Activated T-helper 1 cell treated with Interleukin-2 at 50 U/mL for 16 hours (primary cell): ENCODE measurements around the gene PRDM11.
"Not testable (repeated sequence)": the region's sequence is repeated elsewhere in the genome, so short reads cannot be mapped to it uniquely, and the experiment has no call there.

Experiments
- DNase-seq: peaks from one replicate; pipeline ENCODE4 v3.0.0-alpha.2; 2020; ENCODE audit warnings: low read depth

Gene PRDM11

GRCh38 chr11:45146072-45147016 is at the start of gene PRDM11:
TSS of gene PRDM11 (plus strand) at chr11:45146639. CDS start at chr11:45181767, 35,128 bp downstream.
- DNase-seq, result no peak

- DNase-seq, result no peak
Observed at GRCh38 chr11:45097721-45098493, 48.5 kb upstream of the PRDM11 start.

- no peak for DNase-seq
Observed at GRCh38 chr11:45098929-45099328, 47.5 kb upstream of the PRDM11 start.

- no peak for DNase-seq
Observed at GRCh38 chr11:45100339-45100738, 46.1 kb upstream of the PRDM11 start.

- DNase-seq, result no peak
Observed at GRCh38 chr11:45102361-45102809, 44.1 kb upstream of the PRDM11 start.

GRCh38 chr11:45102810-45103621 is 43.4 kb upstream of the PRDM11 start:
- peak; percentile 42 for DNase-seq

GRCh38 chr11:45104006-45104789 is 42.2 kb upstream of the PRDM11 start:
- no peak for DNase-seq

GRCh38 chr11:45104790-45105084 is 41.7 kb upstream of the PRDM11 start:
- DNase-seq, result no peak

- peak; percentile 41 for DNase-seq
Observed at GRCh38 chr11:45105233-45105983, 41.0 kb upstream of the PRDM11 start.

- no peak for DNase-seq
Observed at GRCh38 chr11:45105984-45106375, 40.5 kb upstream of the PRDM11 start.

- no peak for DNase-seq
Observed at GRCh38 chr11:45106440-45106839, 40.0 kb upstream of the PRDM11 start.

- DNase-seq, result no peak
Observed at GRCh38 chr11:45107029-45107428, 39.4 kb upstream of the PRDM11 start.

GRCh38 chr11:45108070-45109064 is 38.1 kb upstream of the PRDM11 start:
- no peak for DNase-seq

- no peak for DNase-seq
Observed at GRCh38 chr11:45109400-45109799, 37.0 kb upstream of the PRDM11 start.

GRCh38 chr11:45110562-45110961 is 35.9 kb upstream of the PRDM11 start:
- DNase-seq, result no peak

GRCh38 chr11:45113807-45114206 is 32.6 kb upstream of the PRDM11 start:
- DNase-seq, result no peak

- not testable (repeated sequence) for DNase-seq
Observed at GRCh38 chr11:45127836-45128235, 18.6 kb upstream of the PRDM11 start.

GRCh38 chr11:45133878-45134277 is 12.6 kb upstream of the PRDM11 start:
- DNase-seq, result no peak

- DNase-seq, result no peak
Observed at GRCh38 chr11:45141171-45141570, 5.3 kb upstream of the PRDM11 start.
